IPS DF 6.9 (cell line): ENCODE results near the gene SELE.

Experiments used
- DNase-seq: peaks from one replicate; pipeline ENCODE4 v3.0.0-alpha.2; 2013; ENCODE audit warnings: low read depth, low spot score
- H3K27ac ChIP-seq: one replicate; pipeline ENCODE4 v1.5.1; 2013; ENCODE audit warnings: low read length, control low read depth
- H3K27me3 ChIP-seq: 2 replicates; pipeline ENCODE4 v1.6.1; 2013; ENCODE audit warnings: mild to moderate bottlenecking, low read length; ENCODE audit not compliant: control insufficient read depth, insufficient read depth
- H3K36me3 ChIP-seq: 2 replicates; pipeline ENCODE4 v1.6.1; 2013; ENCODE audit warnings: low read length; ENCODE audit not compliant: control insufficient read depth, insufficient read depth
- H3K4me1 ChIP-seq: 2 replicates; pipeline ENCODE4 v1.6.1; 2013; ENCODE audit warnings: low read length; ENCODE audit not compliant: control insufficient read depth, insufficient read depth
- H3K4me3 ChIP-seq: 2 replicates; pipeline ENCODE4 v1.5.1; 2013; ENCODE audit warnings: mild to moderate bottlenecking, low read length
- H3K9me3 ChIP-seq: 2 replicates; pipeline ENCODE4 v1.6.1; 2013; ENCODE audit warnings: low read length, inconsistent platforms; ENCODE audit not compliant: control insufficient read depth, insufficient read depth
- WGBS: extraction: QIAGEN DNeasy Blood & Tissue Kit; methylation state at CpG from one replicate; pipeline ENCODE4 v1.1.7; 2013; ENCODE audit warnings: mixed read lengths, missing lambda C conversion rate; ENCODE audit not compliant: insufficient read length, insufficient coverage; 5-methylcytosine and 5-hydroxymethylcytosine counted together

Gene SELE

GRCh38 chr1:169750041-169750440 is 16.2 kb upstream of the SELE start:
- H3K27me3 ChIP-seq, result no peaks in the 10 kb centered on the region
- no peak overlapping the region for H3K27ac ChIP-seq
- H3K4me1 ChIP-seq, result no peaks in the 10 kb centered on the region
- H3K36me3 ChIP-seq, result no peaks in the 10 kb centered on the region
- no peaks in the 10 kb centered on the region for H3K9me3 ChIP-seq
- WGBS, result no CpG with 5 or more reads among the region's 1 CpG
- H3K4me3 ChIP-seq, result no peak overlapping the region
- no peak for DNase-seq

GRCh38 chr1:169746550-169746949 is 12.7 kb upstream of the SELE start:
- Histone ChIP-seq H3K27me3 (no peaks in the 10 kb centered on the region), H3K36me3 (no peaks in the 10 kb centered on the region), H3K4me3 (no peak overlapping the region), H3K9me3 (no peaks in the 10 kb centered on the region), H3K4me1 (peaks cover 2% of the 10 kb centered on the region; the same call in 1 of the 2 replicates), H3K27ac (no peak overlapping the region)
- DNase-seq, result no peak
- WGBS, result no CpG with 5 or more reads among the region's 2 CpGs

- no peak for DNase-seq
- no peak overlapping the region for H3K27ac ChIP-seq
- no peak overlapping the region for H3K4me3 ChIP-seq
- no peaks in the 10 kb centered on the region for H3K9me3 ChIP-seq
- H3K4me1 ChIP-seq, result peaks cover 2% of the 10 kb centered on the region; the same call in 1 of the 2 replicates
- no peaks in the 10 kb centered on the region for H3K36me3 ChIP-seq
- WGBS, result no CpG with 5 or more reads among the region's 5 CpGs
- no peaks in the 10 kb centered on the region for H3K27me3 ChIP-seq
These were observed 11.4 kb upstream of the SELE start for GRCh38 chr1:169745015-169745861.

GRCh38 chr1:169741666-169742394 is 8.0 kb upstream of the SELE start:
- WGBS, result no CpG with 5 or more reads among the region's 6 CpGs
- H3K4me3 ChIP-seq, result no peak overlapping the region

GRCh38 chr1:169739980-169740379 is 6.1 kb upstream of the SELE start:
- H3K27ac ChIP-seq, result no peak overlapping the region
- H3K4me3 ChIP-seq, result no peak overlapping the region
- H3K36me3 ChIP-seq, result no peaks in the 10 kb centered on the region
- WGBS, result no CpG with 5 or more reads among the region's 5 CpGs
- no peak for DNase-seq
- peaks cover 1% of the 10 kb centered on the region; the same call in 1 of the 2 replicates for H3K4me1 ChIP-seq
- no peaks in the 10 kb centered on the region for H3K27me3 ChIP-seq
- no peaks in the 10 kb centered on the region for H3K9me3 ChIP-seq

More at GRCh38 chr1:169741666-169742394, 8.0 kb upstream of the SELE start:
- Histone ChIP-seq H3K27me3 (no peaks in the 10 kb centered on the region), H3K27ac (no peak overlapping the region), H3K36me3 (no peaks in the 10 kb centered on the region), H3K4me1 (peaks cover 2% of the 10 kb centered on the region; the same call in 1 of the 2 replicates), H3K9me3 (no peaks in the 10 kb centered on the region)
- no peak for DNase-seq

- Histone ChIP-seq H3K9me3 (no peaks in the 10 kb centered on the region), H3K36me3 (no peaks in the 10 kb centered on the region), H3K27ac (no peak overlapping the region), H3K27me3 (no peaks in the 10 kb centered on the region), H3K4me1 (no peaks in the 10 kb centered on the region), H3K4me3 (no peak overlapping the region)
- DNase-seq, result no peak
- WGBS, result no CpG with 5 or more reads among the region's 4 CpGs
These were observed 2.4 kb downstream of the SELE start for GRCh38 chr1:169731446-169731845.

GRCh38 chr1:169729991-169730390 is 3.9 kb downstream of the SELE start:
- H3K36me3 ChIP-seq, result no peaks in the 10 kb centered on the region
- H3K9me3 ChIP-seq, result no peaks in the 10 kb centered on the region
- no peak overlapping the region for H3K27ac ChIP-seq
- no peak overlapping the region for H3K4me3 ChIP-seq
- no peaks in the 10 kb centered on the region for H3K27me3 ChIP-seq
- no peak for DNase-seq
- H3K4me1 ChIP-seq, result no peaks in the 10 kb centered on the region

GRCh38 chr1:169727307-169727706 is 6.6 kb downstream of the SELE start:
- no peak for DNase-seq
- no peak overlapping the region for H3K27ac ChIP-seq
- H3K27me3 ChIP-seq, result no peaks in the 10 kb centered on the region
- H3K36me3 ChIP-seq, result no peaks in the 10 kb centered on the region
- no peaks in the 10 kb centered on the region for H3K4me1 ChIP-seq
- H3K4me3 ChIP-seq, result no peak overlapping the region
- no CpG with 5 or more reads among the region's 6 CpGs for WGBS
- no peaks in the 10 kb centered on the region for H3K9me3 ChIP-seq

GRCh38 chr1:169726851-169727250 is 7.0 kb downstream of the SELE start:
- Histone ChIP-seq H3K4me3 (no peak overlapping the region), H3K27me3 (no peaks in the 10 kb centered on the region), H3K9me3 (no peaks in the 10 kb centered on the region), H3K36me3 (no peaks in the 10 kb centered on the region), H3K4me1 (no peaks in the 10 kb centered on the region), H3K27ac (no peak overlapping the region)
- WGBS, result no CpG with 5 or more reads among the region's 3 CpGs
- no peak for DNase-seq

GRCh38 chr1:169725930-169726329 is 7.9 kb downstream of the SELE start:
- Histone ChIP-seq H3K27me3 (no peaks in the 10 kb centered on the region), H3K27ac (no peak overlapping the region), H3K4me1 (no peaks in the 10 kb centered on the region), H3K9me3 (no peaks in the 10 kb centered on the region), H3K36me3 (no peaks in the 10 kb centered on the region), H3K4me3 (no peak overlapping the region)
- WGBS, result no CpG with 5 or more reads among the region's 3 CpGs
- no peak for DNase-seq
